Osteoblast (primary cell): ENCODE measurements around the gene ZMPSTE24. TPM values are rescaled to one million over a fixed set of nuclear protein-coding genes. Genes with fewer than 3 reads are reported as not detected.

ENCODE experiments used
- DNase-seq: peaks from one replicate; pipeline ENCODE4 v3.0.0; 2011; ENCODE audit warnings: low spot score, mixed read lengths; ENCODE audit not compliant: insufficient read length; ENCODE audit errors: missing footprints
- H2AFZ ChIP-seq: 2 replicates; pipeline ENCODE4 v1.6.0; 2011; ENCODE audit warnings: mild to moderate bottlenecking, low read length
- H3K27ac ChIP-seq: 2 replicates; pipeline ENCODE4 v1.5.1; 2011; ENCODE audit warnings: mild to moderate bottlenecking, low read depth, low read length, moderate library complexity
- H3K27me3 ChIP-seq: 2 replicates; pipeline ENCODE4 v1.6.0; 2012; ENCODE audit warnings: mild to moderate bottlenecking, control low read depth, inconsistent platforms, low read length, moderate library complexity; ENCODE audit not compliant: insufficient read depth
- H3K36me3 ChIP-seq: 2 replicates; pipeline ENCODE4 v1.5.1; 2011; ENCODE audit warnings: mild to moderate bottlenecking, low read length, control low read depth, moderate library complexity; ENCODE audit not compliant: insufficient read depth
- H3K4me1 ChIP-seq: 2 replicates; pipeline ENCODE4 v1.5.1; 2011; ENCODE audit warnings: mild to moderate bottlenecking, low read length, control low read depth, moderate library complexity; ENCODE audit not compliant: insufficient read depth
- H3K4me2 ChIP-seq: 2 replicates; pipeline ENCODE4 v1.6.0; 2011; ENCODE audit warnings: mild to moderate bottlenecking, low read length; ENCODE audit not compliant: insufficient read depth
- H3K4me3 ChIP-seq: fragments of 200-600 bp; sonication (generic); 3 replicates; pipeline ENCODE4 v1.5.1; 2012; ENCODE audit warnings: mild to moderate bottlenecking, low read length, inconsistent platforms; ENCODE audit not compliant: insufficient read depth
- H3K79me2 ChIP-seq: 2 replicates; pipeline ENCODE4 v1.6.0; 2012; ENCODE audit warnings: mild to moderate bottlenecking, low read length, control low read depth, inconsistent platforms; ENCODE audit not compliant: insufficient read depth
- H3K9me3 ChIP-seq: 2 replicates; pipeline ENCODE4 v1.5.1; 2011; ENCODE audit warnings: low read depth, low read length, control low read depth
- H4K20me1 ChIP-seq: 2 replicates; pipeline ENCODE4 v1.6.0; 2012; ENCODE audit warnings: mild to moderate bottlenecking, low read length, control low read depth; ENCODE audit not compliant: insufficient read depth
- CTCF ChIP-seq: IDR thresholded peaks from 2 replicates; pipeline ENCODE4 v1.5.1; 2011; ENCODE audit warnings: mild to moderate bottlenecking, low read depth, low read length, moderate library complexity; ENCODE audit errors: extremely low read depth
- total RNA-seq: library from RNA; depleted of rRNA; stranded (reverse); fragments of >200 nt; gene quantifications from 2 replicates; pipeline ENCODE4 v1.2.3, GENCODE V29; 2012

The ZMPSTE24 gene
- total RNA-seq, 1 donor = 72.4 TPM

GRCh38 chr1:40305451-40305850 is 47.4 kb downstream of the ZMPSTE24 start:
- Histone ChIP-seq H3K4me1 (no peaks in the 10 kb centered on the region), H3K27me3 (peaks cover 8% of the 10 kb centered on the region), H4K20me1 (no peaks in the 10 kb centered on the region), H3K79me2 (no peaks in the 10 kb centered on the region), H3K4me3 (no peak overlapping the region), H3K27ac (no peak overlapping the region), H3K36me3 (no peaks in the 10 kb centered on the region), H3K4me2 (no peak overlapping the region), H3K9me3 (no peaks in the 10 kb centered on the region), H2AFZ (no peak overlapping the region)
- TF ChIP-seq CTCF = peak; percentile 14
- DNase-seq = peak; percentile 89

- Histone ChIP-seq H2AFZ (no peak overlapping the region), H3K27me3 (peaks cover 8% of the 10 kb centered on the region), H3K4me3 (no peak overlapping the region), H3K9me3 (no peaks in the 10 kb centered on the region), H3K27ac (no peak overlapping the region), H3K4me2 (no peak overlapping the region), H3K4me1 (no peaks in the 10 kb centered on the region), H3K79me2 (no peaks in the 10 kb centered on the region), H4K20me1 (no peaks in the 10 kb centered on the region), H3K36me3 (no peaks in the 10 kb centered on the region)
- peak; percentile 60 for DNase-seq
- no peak for TF ChIP-seq CTCF
These were observed 47.8 kb downstream of the ZMPSTE24 start for GRCh38 chr1:40305871-40306270.

GRCh38 chr1:40306296-40306695 is 48.3 kb downstream of the ZMPSTE24 start:
- H2AFZ ChIP-seq = no peak overlapping the region
- H3K4me1 ChIP-seq = no peaks in the 10 kb centered on the region
- H3K79me2 ChIP-seq = no peaks in the 10 kb centered on the region
- DNase-seq = peak; percentile 42
- no peak overlapping the region for H3K4me2 ChIP-seq
- no peak overlapping the region for H3K27ac ChIP-seq
- H3K9me3 ChIP-seq = no peaks in the 10 kb centered on the region
- no peaks in the 10 kb centered on the region for H3K36me3 ChIP-seq
- H3K4me3 ChIP-seq = no peak overlapping the region
- H4K20me1 ChIP-seq = no peaks in the 10 kb centered on the region
- peaks cover 8% of the 10 kb centered on the region for H3K27me3 ChIP-seq
- no peak for TF ChIP-seq CTCF

GRCh38 chr1:40307186-40307585 is 49.1 kb downstream of the ZMPSTE24 start:
- no peaks in the 10 kb centered on the region for H3K9me3 ChIP-seq
- H3K4me1 ChIP-seq = no peaks in the 10 kb centered on the region
- H3K4me2 ChIP-seq = no peak overlapping the region
- no peak overlapping the region for H2AFZ ChIP-seq
- peaks cover 8% of the 10 kb centered on the region for H3K27me3 ChIP-seq
- H4K20me1 ChIP-seq = no peaks in the 10 kb centered on the region
- H3K79me2 ChIP-seq = no peaks in the 10 kb centered on the region
- no peak overlapping the region for H3K4me3 ChIP-seq
- DNase-seq = peak; percentile 4
- H3K36me3 ChIP-seq = no peaks in the 10 kb centered on the region
- TF ChIP-seq CTCF = no peak
- H3K27ac ChIP-seq = no peak overlapping the region
